VCaP (cell line): Measurements from ENCODE around the gene HDDC3.

Experiments used
- H3K27ac ChIP-seq: fragments of 450-650 bp; 2 replicates; pipeline ENCODE4 v1.5.1; 2017
- TF ChIP-seq, protein P1 (sequence below): fragments of 450-650 bp; conservative IDR thresholded peaks from 2 replicates; pipeline ENCODE4 v1.5.1; 2017; ENCODE audit warnings: mild to moderate bottlenecking, moderate library complexity

The HDDC3 gene, protein sequence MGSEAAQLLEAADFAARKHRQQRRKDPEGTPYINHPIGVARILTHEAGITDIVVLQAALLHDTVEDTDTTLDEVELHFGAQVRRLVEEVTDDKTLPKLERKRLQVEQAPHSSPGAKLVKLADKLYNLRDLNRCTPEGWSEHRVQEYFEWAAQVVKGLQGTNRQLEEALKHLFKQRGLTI

DNA sequence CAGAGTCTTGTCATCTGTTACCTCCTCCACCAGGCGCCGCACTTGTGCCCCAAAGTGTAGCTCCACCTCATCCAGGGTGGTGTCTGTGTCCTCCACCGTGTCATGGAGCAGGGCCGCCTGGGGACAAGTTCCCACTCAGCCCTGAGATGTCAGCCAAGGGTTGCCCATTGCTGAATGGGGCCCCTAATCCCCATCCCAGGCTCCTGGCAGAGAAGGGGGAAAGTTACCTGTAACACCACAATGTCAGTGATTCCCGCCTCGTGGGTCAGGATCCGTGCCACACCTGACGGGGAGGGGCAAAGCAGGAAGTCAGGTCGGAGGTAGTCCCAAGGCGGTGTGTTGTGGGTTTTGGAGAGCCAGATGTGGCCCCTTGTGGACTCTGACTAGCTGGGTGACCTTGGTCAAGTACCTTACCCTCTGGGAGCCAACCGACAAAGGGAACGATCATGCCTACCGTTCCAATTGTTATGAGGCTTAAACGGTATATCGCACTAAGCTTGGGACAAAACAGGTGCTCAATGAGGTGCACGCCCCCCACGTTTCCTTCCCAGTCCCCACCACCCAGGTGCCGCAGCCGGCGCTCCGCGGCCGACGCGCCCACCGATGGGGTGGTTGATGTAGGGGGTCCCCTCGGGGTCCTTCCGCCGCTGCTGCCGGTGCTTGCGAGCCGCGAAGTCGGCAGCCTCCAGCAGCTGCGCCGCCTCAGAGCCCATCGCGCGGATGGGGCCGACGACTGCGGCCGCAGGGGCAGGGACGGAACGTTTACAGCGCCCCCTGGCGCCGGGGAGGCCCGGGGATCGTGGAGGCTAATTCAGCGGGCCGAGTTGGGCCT is at the start of gene HDDC3:
TSS of gene HDDC3 (minus strand) at position 722 of the 832 bp plus-strand sequence. CDS start at position 713, 9 bp downstream.
- TF ChIP-seq, protein P1, sequence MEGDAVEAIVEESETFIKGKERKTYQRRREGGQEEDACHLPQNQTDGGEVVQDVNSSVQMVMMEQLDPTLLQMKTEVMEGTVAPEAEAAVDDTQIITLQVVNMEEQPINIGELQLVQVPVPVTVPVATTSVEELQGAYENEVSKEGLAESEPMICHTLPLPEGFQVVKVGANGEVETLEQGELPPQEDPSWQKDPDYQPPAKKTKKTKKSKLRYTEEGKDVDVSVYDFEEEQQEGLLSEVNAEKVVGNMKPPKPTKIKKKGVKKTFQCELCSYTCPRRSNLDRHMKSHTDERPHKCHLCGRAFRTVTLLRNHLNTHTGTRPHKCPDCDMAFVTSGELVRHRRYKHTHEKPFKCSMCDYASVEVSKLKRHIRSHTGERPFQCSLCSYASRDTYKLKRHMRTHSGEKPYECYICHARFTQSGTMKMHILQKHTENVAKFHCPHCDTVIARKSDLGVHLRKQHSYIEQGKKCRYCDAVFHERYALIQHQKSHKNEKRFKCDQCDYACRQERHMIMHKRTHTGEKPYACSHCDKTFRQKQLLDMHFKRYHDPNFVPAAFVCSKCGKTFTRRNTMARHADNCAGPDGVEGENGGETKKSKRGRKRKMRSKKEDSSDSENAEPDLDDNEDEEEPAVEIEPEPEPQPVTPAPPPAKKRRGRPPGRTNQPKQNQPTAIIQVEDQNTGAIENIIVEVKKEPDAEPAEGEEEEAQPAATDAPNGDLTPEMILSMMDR, result peak; percentile 99
- H3K27ac ChIP-seq, result peak within 1 kb of the TSS; percentile 94

DNA sequence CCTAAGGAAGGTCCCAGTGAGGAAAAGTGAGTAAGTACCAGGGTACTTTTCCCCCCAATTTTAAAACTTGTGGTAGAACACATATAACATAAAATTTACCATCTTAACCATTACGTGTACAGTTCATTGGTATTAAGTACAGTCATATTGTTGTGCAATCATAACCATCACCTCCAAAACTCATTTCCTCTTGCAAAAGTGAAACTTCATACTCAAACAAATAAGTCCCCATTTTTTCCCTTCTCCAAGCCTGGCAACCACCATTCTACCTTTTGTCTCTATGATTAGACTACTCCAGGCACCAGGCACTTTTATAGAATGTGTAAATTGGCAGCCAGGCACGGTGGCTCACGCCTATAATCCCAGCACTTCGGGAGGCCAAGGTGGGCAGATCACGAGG is 49.8 kb upstream of the HDDC3 start:
- TF ChIP-seq, protein P1, result no peak
- no peak overlapping the region for H3K27ac ChIP-seq

DNA sequence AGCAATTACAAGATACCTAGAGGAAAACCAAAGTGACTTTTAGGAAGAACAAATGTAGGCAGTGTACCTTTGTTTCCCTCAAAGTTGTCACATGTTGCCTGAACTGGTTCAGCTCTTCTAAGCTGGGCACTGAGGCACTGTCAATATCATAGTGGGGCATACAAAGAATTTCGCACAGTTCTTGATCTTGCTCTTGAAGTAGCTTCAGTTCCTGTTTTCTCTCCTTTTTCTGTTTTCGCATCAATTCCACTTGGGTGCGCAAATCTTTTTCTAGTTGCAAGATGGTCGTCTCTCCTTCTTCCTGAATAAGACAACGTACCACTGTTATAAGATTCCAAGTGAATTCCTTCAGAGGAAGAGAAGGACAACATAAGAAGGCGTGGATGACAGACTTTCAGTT is 49.3 kb upstream of the HDDC3 start:
- H3K27ac ChIP-seq, result no peak overlapping the region

DNA sequence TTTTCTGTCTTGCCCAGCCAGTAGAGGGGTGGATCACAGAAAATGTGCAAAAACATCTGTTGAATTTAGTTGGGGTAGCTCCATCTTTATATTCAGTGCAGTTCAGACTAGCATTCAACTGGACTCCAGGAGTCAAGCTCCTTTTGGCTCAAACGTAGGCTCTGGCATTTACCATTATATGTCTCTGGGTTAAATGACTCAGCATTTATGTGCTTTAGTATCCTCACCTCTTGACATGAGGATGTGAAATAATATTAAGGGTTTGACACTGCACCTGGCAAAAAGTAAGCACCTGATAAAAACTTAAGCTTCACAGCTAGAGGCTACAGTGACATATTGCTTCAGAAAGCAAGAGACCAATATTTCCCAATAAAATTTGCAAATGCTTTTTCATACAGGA is 47.2 kb upstream of the HDDC3 start:
- no peak overlapping the region for H3K27ac ChIP-seq
- TF ChIP-seq, protein P1, result no peak

More for the DNA sequence above, 49.3 kb upstream of the HDDC3 start:
- TF ChIP-seq, protein P1, result no peak

DNA sequence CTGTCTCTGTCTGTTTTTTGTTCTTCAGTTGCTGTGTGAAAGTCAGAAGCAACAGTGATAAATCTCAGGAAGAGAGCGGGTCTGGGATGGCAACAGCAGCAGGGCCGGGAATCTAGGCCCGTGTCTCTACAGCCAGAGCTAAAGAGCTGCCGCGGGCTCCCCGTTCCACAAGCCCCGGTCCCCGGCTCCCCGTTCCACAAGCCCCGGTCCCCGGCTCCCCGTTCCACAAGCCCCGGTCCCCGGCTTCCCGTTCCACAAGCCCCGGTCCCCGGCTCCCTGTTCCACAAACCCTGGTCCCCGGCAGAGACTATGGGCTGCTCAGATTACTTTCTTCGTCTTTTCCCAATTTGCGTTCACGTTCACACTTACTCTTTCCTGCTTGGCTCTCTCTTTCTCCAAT is 41.9 kb upstream of the HDDC3 start:
- TF ChIP-seq, protein P1, result no peak
- no peak overlapping the region for H3K27ac ChIP-seq

DNA sequence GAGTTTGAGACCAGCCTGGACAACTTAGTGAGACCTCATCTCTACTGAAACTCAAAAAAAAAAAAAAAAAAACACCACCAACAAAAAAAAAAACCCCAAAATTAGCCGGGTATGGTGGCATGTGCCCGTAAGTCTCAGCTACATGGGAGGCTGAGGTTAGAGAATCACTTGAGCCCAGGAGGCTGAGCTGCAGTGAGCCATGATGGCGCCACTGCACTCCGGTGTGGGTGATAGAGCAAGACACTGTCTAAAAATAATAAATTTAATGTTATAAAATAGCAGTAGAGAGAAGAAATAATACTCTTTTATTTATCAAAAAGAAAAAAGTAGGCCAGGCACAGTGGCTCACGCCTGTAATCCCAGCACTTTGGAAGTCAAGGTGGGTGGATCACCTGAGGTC is 39.8 kb upstream of the HDDC3 start:
- no peak overlapping the region for H3K27ac ChIP-seq
- TF ChIP-seq, protein P1, result no peak

DNA sequence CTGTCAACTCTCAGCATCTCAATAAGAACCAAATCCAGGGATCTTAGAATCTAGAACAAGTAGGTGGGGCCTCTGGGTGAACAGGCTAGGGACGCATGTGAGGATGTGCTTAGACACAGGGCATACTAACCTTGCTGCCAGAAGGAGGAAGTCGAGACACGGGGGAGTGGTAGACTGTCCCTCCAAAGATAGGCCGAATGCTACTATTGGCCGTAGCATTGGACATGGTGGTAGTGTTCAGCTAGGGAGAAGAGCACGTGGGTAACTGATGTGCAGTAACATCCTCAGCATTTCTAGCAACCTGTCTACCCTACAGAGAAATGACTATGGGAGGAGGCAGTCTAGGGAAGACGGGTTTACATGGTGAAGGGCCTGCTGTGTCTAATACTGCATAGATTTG is 37.9 kb upstream of the HDDC3 start:
- TF ChIP-seq, protein P1, result no peak

More for the DNA sequence above, 37.9 kb upstream of the HDDC3 start:
- no peak overlapping the region for H3K27ac ChIP-seq
